ENCODE data around the gene PDE8A. TPM values are rescaled to one million over a fixed set of nuclear protein-coding genes. Genes with fewer than 3 reads are reported as not detected.

Gene PDE8A
- total and polyA plus RNA-seq, 7 donors, result 27.8 to 45.5 (median 39.0) TPM

DNA sequence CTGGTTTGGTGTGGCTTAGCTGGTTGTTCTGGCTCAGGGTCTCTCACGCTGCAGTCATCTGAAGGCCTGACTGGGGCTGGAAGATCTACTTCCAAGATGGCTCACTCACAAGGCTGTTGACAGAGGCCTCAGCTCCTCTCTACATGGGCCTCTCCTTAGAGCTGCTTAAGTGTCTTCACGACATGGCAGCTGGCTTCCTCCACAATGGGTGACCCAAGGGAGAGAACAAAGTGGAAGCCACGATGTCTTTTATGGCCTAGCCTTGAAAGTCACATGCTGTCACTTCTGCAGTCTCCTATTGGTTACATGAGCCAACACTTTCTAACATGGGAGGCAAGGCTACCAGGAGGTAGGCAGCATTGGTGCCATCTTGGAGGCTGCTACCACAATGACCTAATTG lies 13.4 kb upstream of the PDE8A start:
- H3K4me3 ChIP-seq, result no peak overlapping the region
- no peak overlapping the region for H3K27ac ChIP-seq
- no peaks in the 10 kb centered on the region for H3K27me3 ChIP-seq
- DNase-seq, result no peak
- no peaks in the 10 kb centered on the region for H3K4me1 ChIP-seq
- intact Hi-C loops (cut with DNase I), result no loop called here
- H3K9me3 ChIP-seq, result peaks cover 0 to 3% (median 0%) of the 10 kb centered on the region in 4 donors
- WGBS, 2 donors, result 92% methylated on average over 3 of the region's 3 CpGs
- no peaks in the 10 kb centered on the region for H3K36me3 ChIP-seq
- TF ChIP-seq POLR2A (IDR thresholded peaks at IDR 0.05) (no peak), EP300 (IDR thresholded peaks at IDR 0.05) (no peak), POLR2AphosphoS5 (IDR thresholded peaks at IDR 0.05) (no peak)
- TF ChIP-seq, protein P1, sequence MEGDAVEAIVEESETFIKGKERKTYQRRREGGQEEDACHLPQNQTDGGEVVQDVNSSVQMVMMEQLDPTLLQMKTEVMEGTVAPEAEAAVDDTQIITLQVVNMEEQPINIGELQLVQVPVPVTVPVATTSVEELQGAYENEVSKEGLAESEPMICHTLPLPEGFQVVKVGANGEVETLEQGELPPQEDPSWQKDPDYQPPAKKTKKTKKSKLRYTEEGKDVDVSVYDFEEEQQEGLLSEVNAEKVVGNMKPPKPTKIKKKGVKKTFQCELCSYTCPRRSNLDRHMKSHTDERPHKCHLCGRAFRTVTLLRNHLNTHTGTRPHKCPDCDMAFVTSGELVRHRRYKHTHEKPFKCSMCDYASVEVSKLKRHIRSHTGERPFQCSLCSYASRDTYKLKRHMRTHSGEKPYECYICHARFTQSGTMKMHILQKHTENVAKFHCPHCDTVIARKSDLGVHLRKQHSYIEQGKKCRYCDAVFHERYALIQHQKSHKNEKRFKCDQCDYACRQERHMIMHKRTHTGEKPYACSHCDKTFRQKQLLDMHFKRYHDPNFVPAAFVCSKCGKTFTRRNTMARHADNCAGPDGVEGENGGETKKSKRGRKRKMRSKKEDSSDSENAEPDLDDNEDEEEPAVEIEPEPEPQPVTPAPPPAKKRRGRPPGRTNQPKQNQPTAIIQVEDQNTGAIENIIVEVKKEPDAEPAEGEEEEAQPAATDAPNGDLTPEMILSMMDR (IDR thresholded peaks at IDR 0.05), result no peak

DNA sequence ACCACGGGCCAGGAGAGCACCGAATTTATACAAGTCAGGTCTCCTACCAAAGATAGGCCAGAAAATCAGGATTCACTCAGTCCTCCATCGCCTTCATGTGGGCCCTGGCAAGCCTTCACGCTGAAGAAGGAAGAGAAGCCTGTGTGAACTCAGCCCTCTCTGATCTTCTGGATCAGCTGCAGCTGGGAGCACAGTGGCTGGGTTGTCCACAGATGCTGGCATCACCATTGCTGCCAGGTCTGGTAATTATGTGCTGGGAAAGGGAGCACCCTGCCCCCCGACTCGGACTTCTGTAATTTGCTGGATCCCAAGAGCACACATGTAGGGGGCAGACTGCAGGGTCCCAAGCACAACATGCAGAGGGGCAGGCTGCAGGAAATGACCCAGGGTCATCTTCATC lies 12.4 kb upstream of the PDE8A start:
- peaks cover 0 to 3% (median 0%) of the 10 kb centered on the region in 4 donors for H3K9me3 ChIP-seq
- H3K27ac ChIP-seq, result no peak overlapping the region
- no peak overlapping the region for H3K4me3 ChIP-seq
- no peak for TF ChIP-seq POLR2A (IDR thresholded peaks at IDR 0.05)
- TF ChIP-seq, protein P1 (IDR thresholded peaks at IDR 0.05), result no peak
- TF ChIP-seq POLR2AphosphoS5 (IDR thresholded peaks at IDR 0.05), result no peak
- TF ChIP-seq EP300 (IDR thresholded peaks at IDR 0.05), result no peak
- DNase-seq, result no peak
- no peaks in the 10 kb centered on the region for H3K36me3 ChIP-seq
- 70 to 75% methylated on average over 6 of the region's 6 CpGs for WGBS, 2 donors
- H3K27me3 ChIP-seq, result no peaks in the 10 kb centered on the region
- intact Hi-C loops (cut with DNase I), result no loop called here
- no peaks in the 10 kb centered on the region for H3K4me1 ChIP-seq

DNA sequence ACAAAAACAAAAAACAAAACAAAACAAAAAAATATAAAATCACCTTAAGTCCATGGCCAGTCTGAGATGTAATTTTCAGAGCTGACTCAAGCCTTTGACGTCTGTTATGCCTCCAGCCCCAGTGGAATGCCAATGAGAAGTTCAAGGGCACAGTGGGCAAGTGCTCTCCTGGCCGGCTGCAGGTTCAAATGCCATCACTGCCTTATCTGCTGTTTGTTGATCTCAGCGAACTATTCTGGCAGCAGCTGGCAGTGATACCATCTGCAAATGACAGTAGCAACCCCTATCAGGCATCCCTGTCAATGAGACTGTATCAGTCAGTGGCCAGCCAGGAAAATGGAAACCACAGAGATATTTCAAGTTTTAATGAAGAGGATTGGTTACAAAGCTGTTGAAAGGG lies 10.8 kb upstream of the PDE8A start:
- no peak overlapping the region for H3K4me3 ChIP-seq
- 76 to 87% methylated on average over 3 of the region's 3 CpGs for WGBS, 2 donors
- no peaks in the 10 kb centered on the region for H3K4me1 ChIP-seq
- TF ChIP-seq POLR2AphosphoS5 (IDR thresholded peaks at IDR 0.05), result no peak
- H3K27me3 ChIP-seq, result no peaks in the 10 kb centered on the region
- no peaks in the 10 kb centered on the region for H3K36me3 ChIP-seq
- intact Hi-C loops (cut with DNase I), result no loop called here
- no peak for DNase-seq
- no peak overlapping the region for H3K27ac ChIP-seq
- H3K9me3 ChIP-seq, result no peaks in the 10 kb centered on the region

DNA sequence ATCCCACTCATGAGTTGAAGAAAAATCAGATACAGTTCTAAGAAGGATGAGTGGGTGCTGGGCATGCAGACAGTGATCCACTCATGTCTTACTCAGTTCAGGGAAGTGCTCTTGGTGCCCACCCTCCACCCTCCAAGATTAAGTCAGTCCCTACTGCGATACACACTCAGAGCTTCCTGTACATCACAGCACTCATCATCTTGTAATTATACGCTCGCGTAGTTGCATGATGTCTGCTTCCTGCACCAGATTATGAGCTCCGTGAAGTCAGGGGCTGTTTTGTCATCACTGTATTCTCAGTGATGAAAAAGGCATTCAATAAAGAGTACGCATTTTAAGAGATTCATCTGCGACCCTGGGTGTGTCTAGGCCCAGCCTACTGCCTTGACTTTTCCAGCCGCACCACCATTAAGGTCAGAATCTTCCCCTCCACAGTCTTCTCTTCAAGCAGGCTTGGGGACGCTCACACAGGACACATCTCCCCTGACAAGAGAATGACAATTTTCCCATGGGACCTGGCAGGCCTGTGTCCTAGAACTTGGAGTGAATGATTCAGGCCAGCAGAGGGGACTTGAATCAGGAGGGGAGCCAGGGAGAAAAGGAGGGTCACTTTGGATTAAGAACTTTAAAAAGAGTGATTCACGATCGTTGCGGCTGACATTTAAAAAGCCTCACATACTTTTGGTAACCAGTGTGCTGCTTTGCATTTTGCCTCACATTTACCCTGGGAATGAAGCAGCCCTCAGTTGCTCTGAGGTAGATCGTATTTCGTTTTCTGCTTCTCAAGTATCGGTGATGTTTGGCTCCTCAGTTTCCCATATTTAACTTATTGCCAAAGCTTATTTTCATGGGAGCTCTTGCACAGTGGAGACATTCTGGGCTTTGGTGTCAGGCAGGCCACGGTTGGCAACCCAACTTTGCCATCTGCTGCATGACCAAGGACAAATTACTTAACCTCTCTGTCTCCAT lies 7.9 kb upstream of the PDE8A start:
- Histone ChIP-seq H3K4me3 (no peak overlapping the region), H3K36me3 (no peaks in the 10 kb centered on the region), H3K4me1 (no peaks in the 10 kb centered on the region), H3K27me3 (no peaks in the 10 kb centered on the region), H3K9me3 (no peaks in the 10 kb centered on the region), H3K27ac (no peak overlapping the region)
- WGBS, 2 donors, result 87 to 92% methylated on average over 16 of the region's 16 CpGs
- no peak for DNase-seq
- intact Hi-C loops (cut with DNase I), result no loop called here
- no peak for TF ChIP-seq POLR2A (IDR thresholded peaks at IDR 0.05)
- TF ChIP-seq, protein P1 (IDR thresholded peaks at IDR 0.05), result no peak
- no peak for TF ChIP-seq EP300 (IDR thresholded peaks at IDR 0.05)
- no peak for TF ChIP-seq POLR2AphosphoS5 (IDR thresholded peaks at IDR 0.05)

DNA sequence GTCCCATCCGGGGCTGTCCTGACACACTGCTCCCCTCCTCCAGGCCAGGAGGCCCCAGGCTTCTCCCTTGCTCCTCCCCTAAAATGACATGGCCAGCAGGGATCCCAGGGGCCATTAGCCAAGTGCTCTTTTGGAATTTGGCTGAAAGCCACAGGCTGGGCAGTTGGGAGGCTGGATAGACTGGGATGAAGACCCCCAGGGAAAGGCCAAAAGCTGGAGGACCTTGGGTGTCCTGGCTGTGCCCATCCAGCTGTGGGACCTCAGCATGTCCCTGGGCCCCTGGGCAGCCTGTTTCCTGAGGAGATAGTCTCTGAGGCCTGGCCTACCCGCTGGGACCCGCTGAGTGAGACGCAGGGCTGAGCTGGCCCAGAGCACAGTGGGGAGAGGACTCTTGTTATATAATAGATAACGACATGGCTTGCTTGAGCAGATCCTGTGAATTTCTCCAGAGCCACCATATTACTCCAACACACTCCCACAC lies 5.7 kb upstream of the PDE8A start:
- WGBS, 2 donors, result 91 to 93% methylated on average over 5 of the region's 5 CpGs
- no peak overlapping the region for H3K27ac ChIP-seq
- no peak for TF ChIP-seq POLR2AphosphoS5 (IDR thresholded peaks at IDR 0.05)
- peaks cover 0 to 8% (median 6%) of the 10 kb centered on the region in 4 donors for H3K4me1 ChIP-seq
- H3K9me3 ChIP-seq, result no peaks in the 10 kb centered on the region
- intact Hi-C loops (cut with DNase I), result no loop called here
- H3K4me3 ChIP-seq, result no peak overlapping the region
- no peaks in the 10 kb centered on the region for H3K27me3 ChIP-seq
- no peak for DNase-seq
- H3K36me3 ChIP-seq, result no peaks in the 10 kb centered on the region
